ENCODE results near the gene COMMD1.
"Not testable (repeated sequence)": the region's sequence is repeated elsewhere in the genome, so short reads cannot be mapped to it uniquely, and the experiment has no call there.

COMMD1 gene

DNA sequence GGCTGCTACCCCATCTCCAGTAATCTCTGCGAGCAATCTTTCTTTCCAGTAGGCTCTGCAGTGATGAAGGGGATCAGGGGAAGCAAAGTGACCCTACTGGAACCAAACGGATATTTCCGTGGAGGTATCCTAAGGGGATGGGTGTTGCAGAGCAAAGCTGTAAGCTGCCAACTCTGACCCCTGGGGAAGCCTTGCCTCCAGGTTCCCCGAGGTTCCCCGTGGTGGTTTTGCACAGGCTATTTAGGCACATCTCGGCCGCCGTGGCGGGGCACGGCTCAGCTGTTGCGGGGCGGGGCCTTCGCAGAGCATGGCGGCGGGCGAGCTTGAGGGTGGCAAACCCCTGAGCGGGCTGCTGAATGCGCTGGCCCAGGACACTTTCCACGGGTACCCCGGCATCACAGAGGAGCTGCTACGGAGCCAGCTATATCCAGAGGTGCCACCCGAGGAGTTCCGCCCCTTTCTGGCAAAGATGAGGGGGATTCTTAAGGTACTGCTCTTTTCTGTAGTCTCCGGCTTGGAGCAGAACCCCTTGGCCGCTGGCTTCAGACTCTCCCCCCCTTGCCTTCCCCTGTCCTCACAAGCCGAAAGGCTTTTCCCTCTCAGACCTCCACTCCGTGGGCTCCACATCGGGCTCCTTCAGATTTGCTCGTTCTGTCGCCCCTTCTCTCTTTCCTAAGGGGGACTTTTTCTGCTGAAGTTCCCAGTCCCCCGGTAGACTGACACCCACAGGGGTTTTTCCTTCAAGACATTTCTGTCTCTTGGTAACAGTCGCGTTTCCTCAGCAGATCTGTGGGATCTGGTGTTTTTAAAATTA lies at the start of gene COMMD1:
Gene COMMD1 (plus strand): TSS at position 303 of the 814 bp plus-strand sequence. CDS start 5 bp downstream, at position 308.
- peak; percentile 100 for ATAC-seq
- peak within 1 kb of the TSS; percentile 96 to 99 for H3K27ac Mint-ChIP-seq
- H3K9me3 Mint-ChIP-seq, result no peaks in the 10 kb centered on the region
- H3K4me1 Mint-ChIP-seq, result peaks cover 28% of the 10 kb centered on the region
- H3K27me3 Mint-ChIP-seq, result no peaks in the 10 kb centered on the region
- DNase-seq, result peak; percentile 80 to 86
- H3K4me3 Mint-ChIP-seq, result peak within 1 kb of the TSS; percentile 97 to 100

DNA sequence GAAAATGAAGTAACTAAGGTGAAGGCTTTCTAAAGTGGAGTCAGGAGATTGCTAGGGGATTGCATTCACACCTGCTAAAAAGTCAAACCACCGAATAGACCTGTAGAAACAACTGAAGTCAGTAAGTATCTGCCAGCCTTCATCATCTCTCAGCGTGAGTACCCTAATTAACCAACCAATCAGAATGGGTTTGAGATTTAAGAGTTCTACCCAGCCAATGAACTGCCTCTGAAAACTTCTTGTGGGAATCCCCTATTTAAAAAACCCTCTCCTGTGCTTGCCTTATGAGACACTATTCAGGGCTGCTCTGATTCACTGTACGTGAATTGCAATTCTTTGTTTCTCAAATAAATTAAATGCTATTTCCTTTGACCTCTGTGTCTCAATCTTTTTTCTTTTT lies 48.2 kb upstream of the COMMD1 start:
- no peaks in the 10 kb centered on the region for H3K9me3 Mint-ChIP-seq
- H3K27ac Mint-ChIP-seq, result no peak overlapping the region
- no peak overlapping the region for H3K4me3 Mint-ChIP-seq
- no peaks in the 10 kb centered on the region for H3K27me3 Mint-ChIP-seq
- no peak for DNase-seq
- no peak for ATAC-seq
- peaks cover 26% of the 10 kb centered on the region for H3K4me1 Mint-ChIP-seq

DNA sequence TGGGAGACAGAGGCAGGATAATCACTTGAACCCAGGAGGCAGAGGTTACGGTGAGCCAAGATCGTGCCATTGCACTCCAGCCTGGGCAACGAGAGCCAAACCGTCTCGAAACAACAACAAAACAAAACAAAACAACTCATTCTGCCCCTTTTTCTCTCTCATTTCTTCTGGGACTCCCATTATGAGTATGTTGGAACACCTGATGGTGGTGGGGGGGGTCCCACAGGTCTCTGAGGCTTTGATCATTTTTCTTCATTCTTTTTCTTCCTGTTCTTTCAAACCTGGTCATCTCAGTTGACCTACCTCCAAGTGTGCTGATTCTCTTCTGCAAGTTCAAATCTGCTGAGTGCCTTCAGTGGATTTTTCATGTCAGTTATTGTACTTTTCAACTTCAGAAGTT lies 43.4 kb upstream of the COMMD1 start:
- no peak overlapping the region for H3K4me3 Mint-ChIP-seq
- H3K4me1 Mint-ChIP-seq, result peaks cover 4% of the 10 kb centered on the region
- no peak for ATAC-seq
- H3K27ac Mint-ChIP-seq, result no peak overlapping the region
- H3K9me3 Mint-ChIP-seq, result no peaks in the 10 kb centered on the region
- no peak for DNase-seq
- no peaks in the 10 kb centered on the region for H3K27me3 Mint-ChIP-seq

DNA sequence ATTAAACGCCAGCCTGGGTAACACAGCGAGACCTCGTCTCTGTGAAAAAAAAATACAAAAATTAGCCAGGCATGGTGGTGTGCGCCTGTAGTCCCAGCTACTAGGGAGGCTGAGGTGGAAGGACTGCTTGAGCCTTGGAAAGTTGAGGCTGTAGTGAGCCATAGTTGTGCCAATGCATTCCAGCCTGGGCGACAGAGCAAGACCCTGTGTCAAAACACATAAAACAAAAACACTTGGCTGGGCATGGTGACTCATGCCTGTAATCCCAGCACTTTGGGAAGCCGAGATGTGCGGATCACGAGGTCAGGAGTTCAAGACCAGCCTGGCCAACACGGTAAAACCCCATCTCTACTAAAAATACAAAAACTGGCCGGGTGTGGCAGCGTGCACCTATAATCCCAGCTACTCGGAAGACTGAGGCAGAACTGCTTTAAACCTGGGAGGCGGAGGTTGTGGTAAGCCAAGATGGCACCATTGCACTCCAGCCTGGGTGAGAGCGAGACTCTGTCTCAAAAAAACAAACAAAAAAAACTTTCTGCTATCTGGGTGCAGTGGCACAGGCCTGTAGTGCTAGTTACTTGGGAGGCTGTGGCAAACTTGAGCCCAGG lies 38.9 kb upstream of the COMMD1 start:
- ATAC-seq, H3K27me3 Mint-ChIP-seq, H3K4me1 Mint-ChIP-seq, DNase-seq, H3K27ac Mint-ChIP-seq, H3K4me3 Mint-ChIP-seq, H3K9me3 Mint-ChIP-seq: not testable (repeated sequence)

DNA sequence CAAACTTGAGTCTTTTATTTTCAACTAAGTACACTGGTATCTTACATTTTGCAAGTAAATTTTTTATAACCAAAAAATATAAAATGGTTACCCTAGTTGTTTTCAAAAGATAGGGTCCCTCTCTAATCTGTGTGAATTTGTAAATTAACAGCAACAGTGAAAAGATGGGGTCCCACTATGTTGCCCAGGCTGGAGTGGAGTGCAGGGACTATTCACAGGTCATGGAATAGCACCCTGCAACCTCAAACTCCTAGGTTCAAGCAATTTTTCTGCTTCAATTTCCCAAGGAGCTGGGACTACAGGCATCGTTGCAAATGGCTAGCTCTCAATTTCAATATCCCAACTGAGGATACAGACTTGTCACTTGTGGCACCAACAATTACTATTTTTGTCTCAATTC lies 29.1 kb upstream of the COMMD1 start:
- ATAC-seq (no peak), DNase-seq (no peak)
- no peak overlapping the region for H3K27ac Mint-ChIP-seq
- no peaks in the 10 kb centered on the region for H3K4me1 Mint-ChIP-seq
- no peak overlapping the region for H3K4me3 Mint-ChIP-seq
- no peaks in the 10 kb centered on the region for H3K27me3 Mint-ChIP-seq
- no peaks in the 10 kb centered on the region for H3K9me3 Mint-ChIP-seq

DNA sequence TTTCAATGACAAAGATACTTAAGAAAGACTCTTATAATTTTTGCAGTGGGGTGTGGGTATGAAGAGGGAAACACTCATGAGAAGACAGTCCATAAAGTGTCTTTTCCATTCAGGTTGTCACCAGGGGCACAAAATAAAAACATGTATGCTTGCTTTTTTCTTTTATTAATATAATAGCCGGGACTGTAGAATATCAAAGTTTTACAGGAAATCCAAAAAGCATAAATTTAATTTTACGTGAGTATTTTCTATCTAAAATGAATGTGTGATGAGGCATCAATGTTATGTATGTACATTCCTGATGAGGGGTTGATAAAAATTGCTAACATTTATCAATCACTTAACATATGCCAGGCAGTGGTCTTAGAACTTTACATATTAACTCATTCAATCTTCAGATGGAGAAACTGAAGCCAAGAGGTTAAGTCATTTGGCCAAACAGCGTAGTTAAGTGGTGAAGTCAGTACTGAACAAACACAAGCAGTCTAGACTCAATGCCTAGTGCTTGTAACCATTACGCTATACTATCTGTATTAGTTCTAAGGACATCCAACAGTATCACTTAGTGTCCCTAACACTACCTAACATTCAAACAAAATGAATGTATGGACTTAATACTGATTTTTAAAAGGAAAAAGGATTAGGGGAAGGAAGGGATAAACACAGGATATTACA lies 27.8 kb upstream of the COMMD1 start:
- Mint-ChIP-seq H3K27ac (peak overlapping the region in 1 of 2 donors; percentile 58), H3K27me3 (no peaks in the 10 kb centered on the region)

DNA sequence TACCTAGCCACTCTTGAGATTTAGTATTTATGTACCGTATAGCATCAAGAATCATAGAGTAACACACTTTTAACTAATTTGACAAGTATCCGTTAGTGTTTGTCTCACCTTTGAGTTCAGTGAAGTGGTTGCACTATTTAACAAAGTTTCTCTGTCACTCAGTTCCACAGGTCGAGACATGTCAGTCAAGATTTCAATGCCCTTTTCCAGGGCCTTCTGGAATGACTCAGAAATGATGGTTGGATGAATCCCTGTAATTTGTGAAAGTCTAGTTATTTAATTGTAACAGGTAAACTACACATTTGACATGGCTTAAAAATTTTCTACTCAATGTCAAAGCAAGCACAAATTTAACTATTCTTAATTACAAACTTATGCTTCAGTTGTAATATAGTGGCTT lies 26.7 kb upstream of the COMMD1 start:
- H3K4me3 Mint-ChIP-seq, result no peak overlapping the region
- ATAC-seq (no peak), DNase-seq (no peak)
- no peaks in the 10 kb centered on the region for H3K27me3 Mint-ChIP-seq
- no peaks in the 10 kb centered on the region for H3K9me3 Mint-ChIP-seq
- no peaks in the 10 kb centered on the region for H3K4me1 Mint-ChIP-seq
- no peak overlapping the region for H3K27ac Mint-ChIP-seq

More for the DNA sequence above, 27.8 kb upstream of the COMMD1 start:
- no peaks in the 10 kb centered on the region for H3K9me3 Mint-ChIP-seq
- no peak overlapping the region for H3K4me3 Mint-ChIP-seq
- no peak for ATAC-seq
- DNase-seq, result no peak
- no peaks in the 10 kb centered on the region for H3K4me1 Mint-ChIP-seq

DNA sequence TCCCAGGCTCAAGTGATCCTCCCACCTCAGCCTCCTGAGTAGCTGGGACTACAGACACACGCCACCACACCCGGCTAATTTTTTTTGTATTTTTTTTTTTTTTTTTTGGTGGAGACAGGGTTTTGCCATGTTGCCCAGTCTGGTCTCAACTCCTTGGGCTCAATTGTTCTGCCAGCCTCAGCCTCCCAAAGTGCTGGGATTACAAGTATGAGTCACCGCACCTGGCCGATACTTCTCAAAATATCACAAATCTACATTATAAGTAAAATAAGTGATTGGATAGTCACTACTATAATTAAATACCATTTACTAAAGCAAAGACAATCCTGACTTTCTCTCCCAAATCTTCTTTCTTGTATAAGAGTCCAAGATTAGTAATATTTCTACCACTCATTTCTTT lies 26.1 kb upstream of the COMMD1 start:
- ATAC-seq, H3K4me1 Mint-ChIP-seq, H3K4me3 Mint-ChIP-seq, H3K9me3 Mint-ChIP-seq, DNase-seq, H3K27me3 Mint-ChIP-seq: not testable (repeated sequence)
- peak overlapping the region in 1 of 2 donors; percentile 93 for H3K27ac Mint-ChIP-seq

DNA sequence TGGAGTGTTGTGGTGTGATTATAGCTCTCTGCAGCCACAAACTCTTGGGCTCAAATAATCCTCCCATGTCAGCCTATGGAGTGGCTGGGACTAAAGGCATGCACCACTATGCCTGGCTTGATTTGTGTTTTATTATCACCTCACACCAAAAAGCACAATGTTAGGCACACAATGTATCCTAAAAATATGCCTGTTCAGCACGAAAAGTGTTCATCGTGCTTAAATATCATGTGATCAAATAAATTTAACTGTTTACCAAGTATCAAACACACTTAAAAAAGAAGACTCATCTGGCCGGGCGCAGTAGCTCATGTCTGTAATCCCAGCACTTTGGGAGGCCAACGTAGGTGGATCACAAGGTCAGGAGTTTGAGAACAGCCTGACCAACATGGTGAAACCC lies 22.6 kb upstream of the COMMD1 start:
- DNase-seq (no peak), ATAC-seq (no peak)
- Mint-ChIP-seq H3K9me3 (no peaks in the 10 kb centered on the region), H3K27me3 (no peaks in the 10 kb centered on the region), H3K27ac (no peak overlapping the region), H3K4me1 (peaks cover 21% of the 10 kb centered on the region), H3K4me3 (no peak overlapping the region)

DNA sequence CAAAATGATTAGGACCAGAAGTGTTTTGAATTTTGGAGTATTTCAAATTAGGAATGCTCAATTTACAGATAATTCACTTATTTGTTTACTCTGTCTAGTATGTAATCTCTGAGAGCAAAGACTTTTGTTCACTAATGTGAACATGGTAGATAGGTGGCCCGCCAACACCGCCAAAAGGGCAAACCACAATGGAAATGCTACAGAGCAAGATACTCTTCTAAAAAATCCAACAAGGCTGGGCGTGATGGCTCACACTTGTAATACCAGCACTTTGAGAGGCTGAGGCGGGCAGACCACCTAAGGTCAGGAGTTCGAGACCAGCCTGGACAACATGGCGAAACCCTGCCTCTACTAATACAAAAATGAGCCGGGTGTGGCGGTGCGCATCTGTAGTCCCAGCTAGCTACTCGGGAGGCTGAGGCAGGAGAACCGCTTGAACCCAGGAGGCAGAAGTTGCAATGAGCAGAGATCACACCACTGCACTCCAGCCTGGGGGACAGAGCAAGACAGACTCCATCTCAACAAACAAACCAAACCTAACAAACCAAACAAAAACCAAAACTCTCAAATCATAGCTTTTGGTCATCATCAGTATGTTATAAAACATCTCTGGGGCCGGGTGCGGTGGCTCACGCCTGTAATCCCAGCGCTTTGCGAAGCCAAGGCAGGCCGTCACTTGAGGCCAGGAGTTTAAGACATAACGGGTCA lies 19.4 kb upstream of the COMMD1 start:
- no peak for ATAC-seq
- H3K4me3 Mint-ChIP-seq, result peak overlapping the region; percentile 82 to 98
- DNase-seq, result no peak
- H3K27ac Mint-ChIP-seq, result peak overlapping the region; percentile 19 to 99
- H3K9me3 Mint-ChIP-seq, result no peaks in the 10 kb centered on the region
- H3K4me1 Mint-ChIP-seq, result peaks cover 30% of the 10 kb centered on the region
- no peaks in the 10 kb centered on the region for H3K27me3 Mint-ChIP-seq

DNA sequence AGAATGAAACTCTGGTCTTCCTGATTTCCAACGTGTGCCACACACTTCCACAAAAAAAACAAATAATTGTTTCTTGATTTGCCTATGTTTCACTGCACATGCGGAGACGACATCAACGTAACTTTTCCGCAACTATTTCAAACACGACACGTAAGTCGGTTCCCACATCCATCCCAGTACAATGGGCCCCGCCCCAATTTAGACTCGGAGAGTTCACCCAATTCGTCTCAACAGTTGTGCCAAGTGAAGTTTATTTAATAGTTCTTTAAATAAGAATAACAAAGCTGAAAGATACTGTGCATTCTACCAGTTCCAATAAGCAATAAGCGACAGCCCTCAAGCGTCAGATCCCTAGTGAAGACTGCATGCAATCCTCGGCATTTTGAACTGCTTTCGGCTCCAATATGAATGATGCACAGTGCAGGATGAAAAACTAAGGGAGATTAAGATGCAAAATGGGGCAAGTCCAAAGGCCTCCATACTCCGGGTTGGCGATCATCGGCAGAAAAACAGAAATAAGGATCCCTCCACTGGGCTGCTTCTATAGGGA lies 17.7 kb upstream of the COMMD1 start:
- DNase-seq (no peak), ATAC-seq (no peak)
- Mint-ChIP-seq H3K9me3 (no peaks in the 10 kb centered on the region), H3K4me3 (peak overlapping the region; percentile 82 to 98), H3K27me3 (no peaks in the 10 kb centered on the region), H3K27ac (peak overlapping the region; percentile 99 to 100), H3K4me1 (peaks cover 30% of the 10 kb centered on the region)

DNA sequence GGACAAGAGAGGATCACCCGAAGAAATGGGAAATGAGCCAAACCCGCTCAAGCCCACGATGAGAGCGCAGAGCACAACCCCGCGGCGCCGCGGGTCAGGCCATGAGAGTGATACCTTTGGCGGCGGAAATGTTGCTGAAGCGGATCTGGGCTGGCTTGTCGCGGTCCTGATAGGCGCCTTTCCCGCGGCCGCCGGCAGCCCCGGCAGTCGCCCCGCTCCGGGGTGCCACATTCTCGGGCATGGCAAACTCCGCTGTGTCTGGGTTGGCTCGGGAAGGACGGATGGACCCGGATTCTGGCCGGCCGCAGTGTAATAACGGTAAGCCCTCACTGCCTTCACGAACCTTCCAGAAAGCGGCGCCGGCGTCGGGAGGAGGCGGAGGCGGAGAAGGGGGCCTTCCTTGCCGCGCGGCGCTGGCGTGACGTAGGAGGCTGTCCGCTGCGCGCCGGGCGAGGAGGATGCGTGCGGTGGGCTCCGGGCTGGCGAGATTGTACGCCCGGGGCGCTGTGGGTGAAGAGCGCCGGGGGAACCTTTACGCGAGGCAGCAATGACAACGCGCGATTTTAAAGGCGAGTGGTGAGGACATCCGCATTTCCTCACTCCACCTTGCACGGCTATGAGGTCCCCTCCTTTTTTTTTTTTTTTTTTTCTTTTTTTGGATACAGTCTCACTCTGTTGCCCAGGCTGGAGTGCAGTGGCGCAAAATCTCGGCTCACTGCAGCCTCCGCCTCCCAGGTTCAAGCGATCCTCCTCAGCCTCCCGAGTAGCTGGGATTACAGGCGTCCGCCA lies 17.0 kb upstream of the COMMD1 start, which contains the start of gene CCT4:
Gene CCT4 (minus strand): TSS at position 390 of the 789 bp plus-strand sequence. CDS start 149 bp downstream, at position 241.
- ATAC-seq (peak; percentile 90), DNase-seq (peak; percentile 93 to 97)
- Mint-ChIP-seq H3K4me3 (peak within 1 kb of the TSS; percentile 82 to 98), H3K27ac (peak within 1 kb of the TSS; percentile 99 to 100), H3K9me3 (no peaks in the 10 kb centered on the region), H3K4me1 (peaks cover 30% of the 10 kb centered on the region), H3K27me3 (no peaks in the 10 kb centered on the region)

DNA sequence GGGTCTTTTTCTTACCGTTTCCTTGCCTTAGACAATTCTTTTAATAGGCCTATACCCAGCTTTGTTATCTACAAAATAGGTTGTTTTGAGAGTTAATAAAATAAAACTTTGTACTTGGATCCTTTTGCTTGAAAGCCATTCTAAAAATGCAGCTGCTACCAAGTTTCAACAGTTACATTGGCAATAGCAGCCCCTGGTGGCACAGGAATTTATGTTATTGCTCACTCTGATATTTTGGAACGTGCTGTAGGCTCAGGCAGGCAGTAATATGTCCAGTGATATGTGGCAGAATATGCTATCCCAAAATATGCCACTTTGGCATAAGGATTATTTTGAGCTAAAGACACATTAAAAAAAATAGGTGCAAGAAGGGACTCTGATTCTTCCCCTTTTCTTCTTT lies 6.7 kb upstream of the COMMD1 start:
- DNase-seq, result no peak
- Mint-ChIP-seq H3K9me3 (no peaks in the 10 kb centered on the region), H3K27ac (no peak overlapping the region), H3K4me1 (no peaks in the 10 kb centered on the region), H3K27me3 (no peaks in the 10 kb centered on the region), H3K4me3 (no peak overlapping the region)
- no peak for ATAC-seq

DNA sequence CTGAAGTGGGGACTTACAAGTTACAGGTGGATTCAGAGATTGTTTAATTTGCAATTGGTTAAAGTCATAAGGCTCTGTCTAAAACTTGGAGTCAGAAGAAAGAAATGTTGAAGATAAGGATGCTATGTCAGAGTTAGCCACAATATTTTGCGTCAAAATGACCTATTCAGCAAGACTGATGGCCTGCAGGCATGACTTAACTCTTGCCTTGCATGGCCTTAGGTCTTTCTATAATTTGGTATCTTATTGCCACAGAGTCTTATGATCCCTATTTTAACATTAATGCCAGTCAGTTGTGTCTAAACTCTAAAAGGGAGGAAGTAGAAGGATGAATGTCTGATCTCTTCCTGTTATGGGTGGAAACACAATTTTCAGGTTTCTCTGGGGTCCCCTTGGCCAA lies 5.2 kb upstream of the COMMD1 start:
- H3K27me3 Mint-ChIP-seq, result no peaks in the 10 kb centered on the region
- ATAC-seq, result no peak
- H3K9me3 Mint-ChIP-seq, result no peaks in the 10 kb centered on the region
- DNase-seq, result no peak
- H3K4me3 Mint-ChIP-seq, result no peak overlapping the region
- H3K27ac Mint-ChIP-seq, result no peak overlapping the region
- no peaks in the 10 kb centered on the region for H3K4me1 Mint-ChIP-seq

DNA sequence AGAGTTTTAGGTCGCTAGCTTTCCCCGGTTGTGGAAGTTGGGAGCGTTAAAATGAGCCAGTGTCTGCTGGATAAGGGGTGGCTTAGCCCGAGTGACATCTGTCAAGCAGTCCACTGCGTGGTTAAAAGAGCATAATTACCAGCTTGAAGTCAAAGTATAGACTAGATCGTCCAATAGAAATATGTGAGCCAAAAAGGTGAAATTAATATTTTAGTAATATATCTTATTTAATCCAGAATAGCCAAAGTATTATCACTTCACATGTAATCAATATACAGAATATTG lies 654 bp downstream of the COMMD1 start:
- DNase-seq (no peak), ATAC-seq (peak; percentile 29)
- Mint-ChIP-seq H3K4me1 (peaks cover 28% of the 10 kb centered on the region), H3K4me3 (peak overlapping the region; percentile 97 to 100), H3K9me3 (no peaks in the 10 kb centered on the region), H3K27ac (peak overlapping the region; percentile 96 to 99), H3K27me3 (no peaks in the 10 kb centered on the region)
